ENCODE measurements around the gene SPTB.

The SPTB gene

GRCh38 chr14:64784006-64784405, 95.7 kb downstream of the SPTB start:
- no peak for FAIRE-seq

GRCh38 chr14:64782196-64782595, 97.5 kb downstream of the SPTB start:
- FAIRE-seq, result no peak

GRCh38 chr14:64779472-64779871, 100.2 kb downstream of the SPTB start:
- FAIRE-seq, result no peak

- no peak for FAIRE-seq
Observed at GRCh38 chr14:64778104-64778754, 101.5 kb downstream of the SPTB start.

- FAIRE-seq, result no peak
Observed at GRCh38 chr14:64777461-64777860, 102.2 kb downstream of the SPTB start.

GRCh38 chr14:64775081-64775777, 104.5 kb downstream of the SPTB start:
- no peak for FAIRE-seq

- FAIRE-seq, result no peak
Observed at GRCh38 chr14:64774272-64774671, 105.4 kb downstream of the SPTB start.

- FAIRE-seq, result no peak
Observed at GRCh38 chr14:64773577-64773976, 106.1 kb downstream of the SPTB start.

GRCh38 chr14:64773046-64773445, 106.7 kb downstream of the SPTB start:
- FAIRE-seq, result no peak

- no peak for FAIRE-seq
Observed at GRCh38 chr14:64772397-64772950, 107.2 kb downstream of the SPTB start.

- FAIRE-seq, result no peak
Observed at GRCh38 chr14:64771161-64771560, 108.5 kb downstream of the SPTB start.

GRCh38 chr14:64770751-64771150, 109.0 kb downstream of the SPTB start:
- FAIRE-seq, result no peak

GRCh38 chr14:64769096-64770020, 110.3 kb downstream of the SPTB start:
- FAIRE-seq, result no peak

GRCh38 chr14:64768401-64769095, 111.2 kb downstream of the SPTB start:
- FAIRE-seq, result no peak

- FAIRE-seq, result no peak
Observed at GRCh38 chr14:64767215-64767964, 112.3 kb downstream of the SPTB start.

GRCh38 chr14:64766430-64767151, 113.1 kb downstream of the SPTB start:
- no peak for FAIRE-seq

GRCh38 chr14:64765740-64766302, 113.9 kb downstream of the SPTB start:
- no peak for FAIRE-seq

GRCh38 chr14:64764641-64765520, 114.8 kb downstream of the SPTB start:
- FAIRE-seq, result no peak

GRCh38 chr14:64763801-64764621, 115.7 kb downstream of the SPTB start:
- no peak for FAIRE-seq
